Upper lobe of left lung (tissue), 4 donors: ENCODE measurements around the gene NIPA2.

Experiments used
- CTCF ChIP-seq, 6 experiments: fragments of 450-650 bp in 4 of 6; fragments of 200-600 bp in 2 of 6; sonication (generic) in 2 of 6; IDR thresholded peaks; one replicate each; pipeline ENCODE4 v1.5.1; 2016 to 2019; ENCODE audit warnings: antibody characterized with exemption in 6 of 6
- POLR2A ChIP-seq, 4 donors: fragments of 450-650 bp; IDR thresholded peaks; one replicate each; pipeline ENCODE4 v1.5.1; 2016 to 2017; ENCODE audit warnings: antibody characterized with exemption in 4 of 4, mild to moderate bottlenecking in 2 of 4
- POLR2AphosphoS5 ChIP-seq, 2 donors: sonication (generic); formaldehyde crosslinking; IDR thresholded peaks; one replicate each; pipeline ENCODE4 v1.5.1; 2017; ENCODE audit warnings: antibody characterized with exemption in 2 of 2

- no peak for TF ChIP-seq CTCF (IDR thresholded peaks at IDR 0.05)
- TF ChIP-seq POLR2A (IDR thresholded peaks at IDR 0.05): no peak
- no peak for TF ChIP-seq POLR2AphosphoS5 (IDR thresholded peaks at IDR 0.05)
These were observed 44.4 kb upstream of the NIPA2 start for GRCh38 chr15:22794063-22794462.
